NCI-H2107 treated with DMSO at 0.1 percent for 48 hours (cell line): Measurements from ENCODE around the gene FUCA2.
A peak's percentile ranks its signal among the peaks of the same experiment; 100 is the strongest.

ENCODE experiments used
- DNase-seq: peaks from one replicate; lab custom pipeline; 2025; ENCODE audit not compliant: unreplicated experiment; lab: John Stamatoyannopoulos, UW

Gene FUCA2, protein sequence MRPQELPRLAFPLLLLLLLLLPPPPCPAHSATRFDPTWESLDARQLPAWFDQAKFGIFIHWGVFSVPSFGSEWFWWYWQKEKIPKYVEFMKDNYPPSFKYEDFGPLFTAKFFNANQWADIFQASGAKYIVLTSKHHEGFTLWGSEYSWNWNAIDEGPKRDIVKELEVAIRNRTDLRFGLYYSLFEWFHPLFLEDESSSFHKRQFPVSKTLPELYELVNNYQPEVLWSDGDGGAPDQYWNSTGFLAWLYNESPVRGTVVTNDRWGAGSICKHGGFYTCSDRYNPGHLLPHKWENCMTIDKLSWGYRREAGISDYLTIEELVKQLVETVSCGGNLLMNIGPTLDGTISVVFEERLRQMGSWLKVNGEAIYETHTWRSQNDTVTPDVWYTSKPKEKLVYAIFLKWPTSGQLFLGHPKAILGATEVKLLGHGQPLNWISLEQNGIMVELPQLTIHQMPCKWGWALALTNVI

DNA sequence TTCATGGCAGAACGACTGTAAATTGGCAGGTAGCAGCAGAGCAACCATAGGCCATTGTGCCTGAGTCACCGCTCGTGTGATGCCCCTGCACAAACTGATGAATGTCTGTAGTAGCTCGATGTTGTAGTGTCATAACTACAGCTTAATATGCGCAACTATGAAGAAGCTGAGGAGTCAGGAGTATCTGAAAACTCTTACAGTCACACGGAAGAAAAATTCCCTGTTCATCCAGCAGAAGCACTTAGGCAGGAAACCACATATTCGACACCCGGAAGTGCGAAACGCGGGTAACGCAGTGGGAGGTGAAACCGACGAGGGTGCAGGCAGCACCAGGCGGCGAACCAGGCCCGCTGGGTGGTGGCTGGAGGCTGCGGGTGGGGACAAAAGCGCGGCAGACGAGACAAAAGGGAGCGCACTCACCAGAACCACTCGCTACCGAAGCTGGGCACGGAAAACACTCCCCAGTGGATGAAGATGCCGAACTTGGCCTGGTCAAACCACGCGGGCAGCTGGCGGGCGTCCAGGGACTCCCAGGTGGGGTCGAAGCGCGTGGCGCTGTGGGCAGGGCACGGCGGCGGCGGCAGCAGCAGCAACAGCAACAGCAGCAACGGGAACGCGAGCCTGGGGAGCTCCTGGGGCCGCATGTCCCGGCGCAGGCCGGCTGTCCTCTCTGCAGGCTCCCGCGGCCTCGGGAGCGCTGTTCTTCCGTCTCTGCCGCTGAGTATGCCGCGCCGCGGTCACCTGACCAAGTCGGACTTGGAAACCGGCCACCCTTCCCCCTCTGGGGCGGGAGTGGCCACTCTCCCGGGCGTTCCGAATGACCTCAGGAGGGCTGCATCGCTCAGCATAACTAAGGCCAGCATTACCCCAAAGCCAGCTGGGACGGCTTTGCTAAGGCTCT, at the start of gene FUCA2:
FUCA2 (minus strand) TSS at position 730 of the 901 bp plus-strand sequence; CDS start at position 644, 86 bp downstream.
- peak; percentile 47 for DNase-seq

DNA sequence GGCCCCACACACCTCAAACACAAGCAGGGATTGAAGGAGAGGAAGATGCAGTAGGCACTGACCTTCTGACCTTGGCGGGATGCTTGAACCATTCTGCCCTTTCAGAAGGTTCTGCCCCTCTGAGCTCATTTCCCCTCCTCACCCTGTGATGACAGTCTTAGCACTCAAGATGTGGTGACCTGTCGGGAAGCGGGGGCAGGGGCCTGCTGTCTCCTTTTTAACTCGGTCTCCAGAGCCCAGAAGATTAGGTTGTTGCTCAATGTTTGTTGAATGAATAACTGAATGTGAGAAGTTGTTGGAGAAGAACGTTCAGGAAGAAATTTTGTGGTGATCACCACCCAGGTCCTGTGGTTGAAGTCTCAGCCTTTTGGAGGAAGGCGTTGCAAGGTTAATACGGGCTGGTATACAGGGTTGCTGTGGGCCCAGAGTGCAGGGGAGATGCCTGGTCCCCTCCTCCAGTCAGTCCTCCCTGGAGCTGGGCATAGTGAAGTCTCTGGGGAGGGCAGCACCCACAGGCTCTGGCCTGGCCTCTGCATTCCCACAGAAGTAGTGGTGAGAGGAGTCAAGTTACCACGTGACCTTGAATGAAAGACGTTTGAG, 49.7 kb upstream of the FUCA2 start:
- no peak for DNase-seq

GRCh38 chr6:143559051-143559660, 47.6 kb upstream of the FUCA2 start:
- DNase-seq = no peak

- DNase-seq = no peak
These were observed 45.0 kb upstream of the FUCA2 start for GRCh38 chr6:143556529-143556928.

DNA sequence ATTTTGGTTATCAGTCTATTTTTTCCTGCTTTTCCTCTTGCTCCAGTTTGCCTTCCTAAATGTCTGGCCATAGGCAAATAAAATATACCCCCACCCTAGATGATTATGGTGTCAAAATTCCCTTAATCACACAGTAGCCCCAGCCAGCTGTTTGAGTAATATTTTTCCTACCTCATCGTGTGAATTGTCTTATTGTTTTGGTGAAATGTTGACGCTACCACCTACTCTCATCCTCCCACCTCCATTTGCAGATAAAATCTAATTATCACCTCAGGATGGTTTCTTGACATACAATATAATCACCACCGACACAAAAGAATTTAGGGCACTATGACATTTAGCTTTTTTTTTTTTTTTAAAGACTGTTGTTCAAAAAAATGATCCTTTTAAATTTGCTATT, 44.1 kb upstream of the FUCA2 start:
- no peak for DNase-seq

GRCh38 chr6:143555071-143555492, 43.6 kb upstream of the FUCA2 start:
- no peak for DNase-seq

DNA sequence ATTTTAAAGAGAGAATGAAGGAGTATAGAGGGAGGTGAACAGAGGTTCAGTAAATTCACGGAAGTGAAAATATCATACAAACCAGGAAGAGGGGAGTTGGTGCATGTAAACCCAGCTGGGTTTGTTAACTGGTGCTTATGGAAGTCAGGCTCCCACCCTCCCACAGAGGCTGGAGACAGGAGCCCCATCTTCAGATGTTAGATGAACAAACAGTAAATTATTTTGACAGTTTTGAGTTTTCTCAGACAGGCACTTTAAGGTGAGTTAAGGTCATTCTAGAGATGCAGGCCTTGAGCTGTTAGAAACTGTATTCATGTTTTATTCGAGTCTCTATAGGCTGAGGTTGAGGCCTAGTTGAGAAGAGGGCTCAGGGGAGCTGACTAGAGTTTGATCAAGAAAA, 41.8 kb upstream of the FUCA2 start:
- no peak for DNase-seq

DNA sequence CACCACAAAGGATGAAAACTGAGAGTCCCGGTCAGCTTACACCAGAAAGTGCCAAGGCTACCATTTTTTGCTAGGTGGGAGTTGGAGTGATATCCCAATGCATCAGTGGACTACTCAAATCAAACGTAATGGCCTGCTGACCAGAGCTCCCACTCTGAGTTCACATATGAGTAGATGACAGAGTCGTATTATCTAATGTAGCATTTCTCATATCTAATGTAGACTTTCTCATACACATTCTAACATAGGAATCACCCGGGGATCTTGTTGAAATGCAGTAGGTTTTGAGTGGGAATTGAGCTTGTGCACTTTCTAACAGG, 38.4 kb upstream of the FUCA2 start:
- DNase-seq = no peak

GRCh38 chr6:143549221-143549948, 37.9 kb upstream of the FUCA2 start:
- peak; percentile 61 for DNase-seq

- DNase-seq = no peak
These were observed 35.1 kb upstream of the FUCA2 start for GRCh38 chr6:143546599-143546998.

DNA sequence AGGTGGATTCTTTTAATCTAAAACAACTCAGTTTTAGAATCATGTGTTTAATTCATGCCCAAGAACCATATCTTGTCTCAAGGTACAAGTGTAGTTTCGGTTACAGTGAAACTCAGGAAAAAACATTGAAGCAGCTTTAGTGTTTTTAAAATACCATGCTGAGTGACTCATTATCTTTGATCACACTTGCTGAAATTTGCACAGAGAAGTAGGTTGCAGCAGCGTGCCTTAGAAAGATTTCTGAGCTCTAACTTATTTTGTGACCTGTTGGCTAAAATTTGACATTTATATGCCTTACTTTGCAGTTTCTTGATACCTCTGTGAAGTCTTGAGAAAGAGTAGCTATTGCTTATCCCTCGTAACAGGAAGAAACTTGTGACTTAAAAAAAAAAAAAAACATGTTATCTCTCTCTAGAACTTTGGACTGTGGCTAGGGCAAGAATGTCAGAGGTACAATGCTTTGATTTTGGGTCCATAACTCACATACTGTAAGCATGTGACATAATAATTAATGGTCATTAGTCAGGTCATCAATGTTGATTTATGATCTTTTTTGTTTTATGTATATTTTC, 34.5 kb upstream of the FUCA2 start:
- DNase-seq = no peak

DNA sequence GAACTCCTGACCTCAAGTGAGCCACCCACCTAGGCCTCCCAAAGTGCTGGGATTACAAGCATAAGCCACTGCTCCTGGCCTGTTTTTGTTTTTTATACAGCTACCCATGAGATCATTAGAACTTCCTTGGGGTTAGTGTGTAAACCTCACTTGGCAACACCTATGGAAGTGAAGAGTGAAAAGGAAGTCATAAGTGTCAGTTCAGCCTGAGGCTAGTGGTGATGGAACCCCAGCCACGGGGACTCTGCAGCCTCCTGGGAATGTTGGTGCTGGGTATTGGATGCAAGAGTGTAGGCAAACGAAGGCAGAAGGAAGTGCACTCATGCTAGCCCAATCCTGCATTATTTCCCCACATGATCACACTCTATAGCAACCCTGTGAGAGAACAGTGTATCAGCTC, 33.6 kb upstream of the FUCA2 start:
- no peak for DNase-seq

- no peak for DNase-seq
These were observed 32.6 kb upstream of the FUCA2 start for GRCh38 chr6:143544011-143544696.

GRCh38 chr6:143543435-143543834, 31.9 kb upstream of the FUCA2 start:
- no peak for DNase-seq

GRCh38 chr6:143542888-143543287, 31.4 kb upstream of the FUCA2 start:
- no peak for DNase-seq

GRCh38 chr6:143540192-143540591, 28.7 kb upstream of the FUCA2 start:
- DNase-seq = no peak

DNA sequence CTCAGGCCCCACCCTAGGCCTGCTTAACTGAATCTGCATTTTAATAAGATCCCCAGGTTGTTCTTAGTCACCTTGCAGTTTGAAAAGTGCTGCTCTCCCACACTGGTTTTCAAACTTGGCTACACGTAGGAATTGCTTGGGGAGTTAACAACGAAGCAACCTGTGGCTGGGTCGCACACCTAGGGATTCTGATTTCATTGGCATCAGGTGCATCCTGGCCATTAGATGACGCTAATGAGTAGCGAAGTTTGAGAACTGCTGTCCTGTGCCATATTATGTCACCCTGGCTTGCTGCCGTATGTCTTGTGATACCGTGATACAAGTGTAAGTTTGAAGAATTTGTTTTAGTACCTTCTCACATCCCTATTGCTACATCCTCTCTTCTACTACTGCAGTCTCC, 28.2 kb upstream of the FUCA2 start:
- DNase-seq = no peak

GRCh38 chr6:143539106-143539505, 27.6 kb upstream of the FUCA2 start:
- no peak for DNase-seq

- no peak for DNase-seq
These were observed 26.9 kb upstream of the FUCA2 start for GRCh38 chr6:143538374-143538773.
